Measurements from ENCODE around the gene ARL13B.

DNA sequence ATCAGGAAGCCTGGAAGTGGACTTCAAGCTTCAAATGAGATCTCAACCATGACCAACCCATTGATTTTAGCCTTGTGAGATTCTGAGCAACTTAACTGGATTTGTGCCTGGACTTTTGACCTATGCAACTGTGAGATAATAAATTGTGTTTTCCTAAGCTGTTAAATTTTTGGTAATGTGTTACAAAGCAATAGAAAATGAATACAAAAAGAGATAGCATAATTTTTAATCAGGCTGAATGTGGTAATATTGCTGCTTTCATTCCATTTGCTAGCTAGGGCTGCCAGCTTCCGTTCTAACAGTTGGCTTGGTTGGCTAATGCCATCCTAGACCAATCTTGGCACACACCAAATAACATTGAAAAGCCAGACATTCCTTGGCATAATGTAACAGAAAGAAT, 18.5 kb upstream of the ARL13B start:
- TF ChIP-seq, protein P1, sequence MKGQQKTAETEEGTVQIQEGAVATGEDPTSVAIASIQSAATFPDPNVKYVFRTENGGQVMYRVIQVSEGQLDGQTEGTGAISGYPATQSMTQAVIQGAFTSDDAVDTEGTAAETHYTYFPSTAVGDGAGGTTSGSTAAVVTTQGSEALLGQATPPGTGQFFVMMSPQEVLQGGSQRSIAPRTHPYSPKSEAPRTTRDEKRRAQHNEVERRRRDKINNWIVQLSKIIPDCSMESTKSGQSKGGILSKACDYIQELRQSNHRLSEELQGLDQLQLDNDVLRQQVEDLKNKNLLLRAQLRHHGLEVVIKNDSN (IDR thresholded peaks at IDR 0.05), result no peak
- TF ChIP-seq TAF1 (IDR thresholded peaks at IDR 0.05; ENCODE audit: low read depth) (no peak), TCF12 (IDR thresholded peaks at IDR 0.05; ENCODE audit: low read depth) (no peak), EP300 (IDR thresholded peaks at IDR 0.05; ENCODE audit: borderline replicate concordance) (no peak), RAD21 (IDR thresholded peaks at IDR 0.05; ENCODE audit: low read depth) (no peak), CEBPB (IDR thresholded peaks at IDR 0.05) (no peak), CREB1 (IDR thresholded peaks at IDR 0.05; ENCODE audit: low read depth) (no peak), TEAD4 (IDR thresholded peaks at IDR 0.05) (no peak), EGR1 (IDR thresholded peaks at IDR 0.05) (no peak), YY1 (IDR thresholded peaks at IDR 0.05; ENCODE audit: low read depth) (no peak)
- TF ChIP-seq, protein P2, sequence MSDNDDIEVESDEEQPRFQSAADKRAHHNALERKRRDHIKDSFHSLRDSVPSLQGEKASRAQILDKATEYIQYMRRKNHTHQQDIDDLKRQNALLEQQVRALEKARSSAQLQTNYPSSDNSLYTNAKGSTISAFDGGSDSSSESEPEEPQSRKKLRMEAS (IDR thresholded peaks at IDR 0.05), result no peak
- TF ChIP-seq, protein P3, sequence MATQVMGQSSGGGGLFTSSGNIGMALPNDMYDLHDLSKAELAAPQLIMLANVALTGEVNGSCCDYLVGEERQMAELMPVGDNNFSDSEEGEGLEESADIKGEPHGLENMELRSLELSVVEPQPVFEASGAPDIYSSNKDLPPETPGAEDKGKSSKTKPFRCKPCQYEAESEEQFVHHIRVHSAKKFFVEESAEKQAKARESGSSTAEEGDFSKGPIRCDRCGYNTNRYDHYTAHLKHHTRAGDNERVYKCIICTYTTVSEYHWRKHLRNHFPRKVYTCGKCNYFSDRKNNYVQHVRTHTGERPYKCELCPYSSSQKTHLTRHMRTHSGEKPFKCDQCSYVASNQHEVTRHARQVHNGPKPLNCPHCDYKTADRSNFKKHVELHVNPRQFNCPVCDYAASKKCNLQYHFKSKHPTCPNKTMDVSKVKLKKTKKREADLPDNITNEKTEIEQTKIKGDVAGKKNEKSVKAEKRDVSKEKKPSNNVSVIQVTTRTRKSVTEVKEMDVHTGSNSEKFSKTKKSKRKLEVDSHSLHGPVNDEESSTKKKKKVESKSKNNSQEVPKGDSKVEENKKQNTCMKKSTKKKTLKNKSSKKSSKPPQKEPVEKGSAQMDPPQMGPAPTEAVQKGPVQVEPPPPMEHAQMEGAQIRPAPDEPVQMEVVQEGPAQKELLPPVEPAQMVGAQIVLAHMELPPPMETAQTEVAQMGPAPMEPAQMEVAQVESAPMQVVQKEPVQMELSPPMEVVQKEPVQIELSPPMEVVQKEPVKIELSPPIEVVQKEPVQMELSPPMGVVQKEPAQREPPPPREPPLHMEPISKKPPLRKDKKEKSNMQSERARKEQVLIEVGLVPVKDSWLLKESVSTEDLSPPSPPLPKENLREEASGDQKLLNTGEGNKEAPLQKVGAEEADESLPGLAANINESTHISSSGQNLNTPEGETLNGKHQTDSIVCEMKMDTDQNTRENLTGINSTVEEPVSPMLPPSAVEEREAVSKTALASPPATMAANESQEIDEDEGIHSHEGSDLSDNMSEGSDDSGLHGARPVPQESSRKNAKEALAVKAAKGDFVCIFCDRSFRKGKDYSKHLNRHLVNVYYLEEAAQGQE (IDR thresholded peaks at IDR 0.05; ENCODE audit: low read depth), result no peak

Measured in Ishikawa (cell line).